GM12878 (cell line): Measurements from ENCODE around the gene FPR1. TPM values are rescaled to one million over a fixed set of nuclear protein-coding genes. Genes with fewer than 3 reads are reported as not detected.

Experiments used
- ATAC-seq: fragments of 200-7000 bp; cut with Tn5 transposase; 3 replicates; pipeline ENCODE4 v1.9.1; 2020; ENCODE audit warnings: mild to moderate bottlenecking, moderate library complexity
- BruUV-seq: library from RNA; stranded (reverse); fragments of 400-500 nt; replicated peaks from 2 replicates; lab custom pipeline; 2021; lab: Mats Ljungman, UMichigan
- CTCF ChIA-PET: fragments of 300-600 bp; sonication (Branson Sonifier 250); formaldehyde crosslinking; extraction: SDS; loops from one replicate; lab custom pipeline; 2021; ENCODE audit warnings: inconsistent platforms; lab: Yijun Ruan, JAX
- POLR2A ChIA-PET: fragments of 350-600 bp; formaldehyde crosslinking; extraction: SDS; loops from one replicate; lab custom pipeline; 2021; ENCODE audit warnings: inconsistent platforms; lab: Charles Lee
- RAD21 ChIA-PET: fragments of 300-600 bp; sonication (Branson Sonifier 250); formaldehyde crosslinking; loops from one replicate; lab custom pipeline; 2023; ENCODE audit warnings: antibody characterized with exemption; ENCODE audit not compliant: unreplicated experiment; lab: Charles Lee
- SMC1A ChIA-PET: fragments of 300-600 bp; sonication (Branson Sonifier 250); formaldehyde crosslinking; loops from one replicate; lab custom pipeline; 2023; ENCODE audit not compliant: unreplicated experiment, uncharacterized antibody; lab: Charles Lee
- DNase-seq: peaks from one replicate; pipeline ENCODE4 v3.0.0-alpha.2; 2011; ENCODE audit warnings: low read depth, low spot score
- FAIRE-seq: peaks from 3 replicates; lab custom pipeline; 2011; peaks lifted over from hg19 to GRCh38; lab: Jason Lieb, UNC
- H2AFZ ChIP-seq: 2 replicates; pipeline ENCODE4 v1.6.0; 2011; ENCODE audit warnings: low read depth, low read length, control low read depth; ENCODE audit not compliant: control insufficient read depth
- H3K27ac ChIP-seq: 2 replicates; pipeline ENCODE4 v1.5.1; 2011; ENCODE audit warnings: control low read depth; ENCODE audit not compliant: control insufficient read depth, insufficient read depth
- H3K27me3 ChIP-seq, 2 experiments: replicated peaks in 1 of 2; 2 replicates each; pipeline versions ENCODE4 v1.6.0 to v1.6.1; 2011; ENCODE audit warnings: low read length in 1 of 2; ENCODE audit not compliant: control insufficient read depth in 2 of 2, insufficient read depth in 2 of 2
- H3K36me3 ChIP-seq, 2 experiments: 2 replicates each; pipeline ENCODE4 v1.5.1; 2011; ENCODE audit warnings: low read length in 1 of 2; ENCODE audit not compliant: control insufficient read depth in 2 of 2, insufficient read depth in 2 of 2
- H3K4me1 ChIP-seq: 2 replicates; pipeline ENCODE4 v1.6.1; 2011; ENCODE audit warnings: mild to moderate bottlenecking, low read length, moderate library complexity, mixed read lengths; ENCODE audit not compliant: control insufficient read depth, insufficient read depth
- H3K4me2 ChIP-seq: 2 replicates; pipeline ENCODE4 v1.6.0; 2011; ENCODE audit warnings: control low read depth; ENCODE audit not compliant: control insufficient read depth, insufficient read depth
- H3K4me3 ChIP-seq: fragments of 200-600 bp; sonication (generic); 2 replicates; pipeline ENCODE4 v1.5.1; 2016
- H3K79me2 ChIP-seq: 2 replicates; pipeline ENCODE4 v1.6.0; 2011; ENCODE audit warnings: low read length; ENCODE audit not compliant: control insufficient read depth, insufficient read depth
- H3K9ac ChIP-seq: 2 replicates; pipeline ENCODE4 v1.8.0; 2011; ENCODE audit warnings: low read length, control low read depth, mixed read lengths; ENCODE audit not compliant: control insufficient read depth, insufficient read depth
- H3K9me3 ChIP-seq: replicated peaks from 3 replicates; pipeline ENCODE4 v1.5.1; 2011; ENCODE audit warnings: mild to moderate bottlenecking, low read length; ENCODE audit not compliant: control insufficient read depth, insufficient read depth
- H4K20me1 ChIP-seq: 2 replicates; pipeline ENCODE4 v1.6.0; 2011; ENCODE audit not compliant: control insufficient read depth, insufficient read depth
- BMI1 ChIP-seq: fragments of 450-650 bp; IDR thresholded peaks from 2 replicates; pipeline ENCODE4 v1.6.1; 2016; ENCODE audit warnings: mild to moderate bottlenecking, moderate library complexity, borderline replicate concordance
- CHD2 ChIP-seq: IDR thresholded peaks from 2 replicates; pipeline ENCODE4 v1.6.1; 2011; ENCODE audit warnings: low read depth, low read length, improper control_type of control experiment, borderline replicate concordance
- CHD4 ChIP-seq: fragments of 200-600 bp; sonication (generic); IDR thresholded peaks from 2 replicates; pipeline ENCODE4 v1.6.1; 2016; ENCODE audit warnings: mild to moderate bottlenecking
- CTCF ChIP-seq, 3 experiments: IDR thresholded peaks in 2 of 3; conservative IDR thresholded peaks in 1 of 3; 2 replicates each; pipeline ENCODE4 v1.5.1; 2011; ENCODE audit warnings: low read depth in 3 of 3, low read length in 3 of 3, mild to moderate bottlenecking in 3 of 3, control low read depth in 2 of 3, moderate library complexity in 2 of 3, inconsistent platforms in 1 of 3, mixed read lengths in 1 of 3; ENCODE audit not compliant: control insufficient read depth in 2 of 3, insufficient read depth in 1 of 3; ENCODE audit errors: extremely low read depth in 1 of 3
- HSF1 ChIP-seq: fragments of 150-350 bp; IDR thresholded peaks from 2 replicates; pipeline ENCODE4 v1.6.1; 2014; ENCODE audit warnings: mild to moderate bottlenecking, low read depth, low read length
- MYB ChIP-seq: fragments of 150-350 bp; IDR thresholded peaks from 2 replicates; pipeline ENCODE4 v1.6.1; 2014; ENCODE audit warnings: mild to moderate bottlenecking, low read depth, low read length, borderline replicate concordance
- NFIC ChIP-seq: IDR thresholded peaks from 2 replicates; pipeline ENCODE4 v1.6.1; 2012; ENCODE audit warnings: low read depth, mild to moderate bottlenecking, inconsistent platforms, low read length, moderate library complexity
- NR2C1 ChIP-seq: fragments of 450-650 bp; IDR thresholded peaks from 2 replicates; pipeline ENCODE4 v1.6.1; 2017; ENCODE audit warnings: antibody characterized with exemption, mild to moderate bottlenecking, moderate library complexity
- PAX8 ChIP-seq: fragments of 450-650 bp; IDR thresholded peaks from 2 replicates; pipeline ENCODE4 v1.6.1; 2017; ENCODE audit warnings: mild to moderate bottlenecking, moderate library complexity
- POLR2AphosphoS5 ChIP-seq: IDR thresholded peaks from 2 replicates; pipeline ENCODE4 v1.6.1; 2011; ENCODE audit warnings: mild to moderate bottlenecking, low read length, inconsistent platforms
- POU2F2 ChIP-seq: IDR thresholded peaks from 3 replicates; pipeline ENCODE4 v1.6.1; 2011; ENCODE audit warnings: low read depth, mild to moderate bottlenecking, low read length, borderline replicate concordance
- SIX5 ChIP-seq: IDR thresholded peaks from 2 replicates; pipeline ENCODE4 v1.6.1; 2011; ENCODE audit warnings: mild to moderate bottlenecking, low read depth, low read length, moderate library complexity; ENCODE audit not compliant: severe bottlenecking
- WGBS: methylation state at CpG from one replicate; pipeline ENCODE4 v1.1.6; 2016; ENCODE audit warnings: low lambda C conversion rate; ENCODE audit not compliant: insufficient replicate concordance, insufficient coverage; ENCODE audit errors: missing lambda C conversion rate; 5-methylcytosine and 5-hydroxymethylcytosine counted together
- in situ Hi-C: fragments of 300-500 bp; cut with MboI; formaldehyde crosslinking; loops from 9 replicates; pipeline ENCODE4 v1.14.3; 2018; ENCODE audit warnings: mixed read lengths
- intact Hi-C: fragments of 100-400 bp; cut with micrococcal nuclease; formaldehyde crosslinking; loops from one replicate; pipeline ENCODE4 v1.14.2; 2022; ENCODE audit not compliant: unreplicated experiment
- polyA plus RNA-seq, 11 experiments: library from polyadenylated mRNA; depleted of rRNA in 4 of 11; unstranded in 6 of 11; stranded (reverse) in 5 of 11; fragments of >200 nt; fragmentation: Nextera tagmentation in 4 of 11; fragmentation: Illumina TruSeq in 1 of 11; extraction: Ambion mirVana in 4 of 11; extraction: Trizol in 1 of 11; gene quantifications; 1 replicate in 1 of 11; 2 replicates in 10 of 11; pipeline versions ENCODE4 v1.2.1 to v1.2.3, GENCODE V29; 2011 to 2016; ENCODE audit warnings: inconsistent platforms in 2 of 11, missing spikeins in 2 of 11, low read depth in 1 of 11
- total RNA-seq, 4 experiments: library from RNA; depleted of rRNA in 3 of 4; stranded (reverse); fragments of >200 nt in 3 of 4; fragmentation: Illumina TruSeq in 1 of 4; extraction: Trizol in 1 of 4; gene quantifications; 2 replicates each; pipeline versions ENCODE4 v1.2.1 to v1.2.3, GENCODE V29; 2013 to 2021
- TF ChIP-seq, protein P1 (sequence below): fragments of 450-650 bp; IDR thresholded peaks from 2 replicates; pipeline ENCODE4 v1.6.1; 2017; ENCODE audit warnings: mild to moderate bottlenecking, moderate library complexity
- TF ChIP-seq, protein P2 (sequence below): IDR thresholded peaks from 2 replicates; pipeline ENCODE4 v1.6.1; 2012; ENCODE audit warnings: low read length, inconsistent platforms

FPR1 gene
- total and polyA plus RNA-seq, 10 of the 15 experiments (the other 5 are each of a cell fraction or from before 2014, with no cell fraction given) = not detected

DNA sequence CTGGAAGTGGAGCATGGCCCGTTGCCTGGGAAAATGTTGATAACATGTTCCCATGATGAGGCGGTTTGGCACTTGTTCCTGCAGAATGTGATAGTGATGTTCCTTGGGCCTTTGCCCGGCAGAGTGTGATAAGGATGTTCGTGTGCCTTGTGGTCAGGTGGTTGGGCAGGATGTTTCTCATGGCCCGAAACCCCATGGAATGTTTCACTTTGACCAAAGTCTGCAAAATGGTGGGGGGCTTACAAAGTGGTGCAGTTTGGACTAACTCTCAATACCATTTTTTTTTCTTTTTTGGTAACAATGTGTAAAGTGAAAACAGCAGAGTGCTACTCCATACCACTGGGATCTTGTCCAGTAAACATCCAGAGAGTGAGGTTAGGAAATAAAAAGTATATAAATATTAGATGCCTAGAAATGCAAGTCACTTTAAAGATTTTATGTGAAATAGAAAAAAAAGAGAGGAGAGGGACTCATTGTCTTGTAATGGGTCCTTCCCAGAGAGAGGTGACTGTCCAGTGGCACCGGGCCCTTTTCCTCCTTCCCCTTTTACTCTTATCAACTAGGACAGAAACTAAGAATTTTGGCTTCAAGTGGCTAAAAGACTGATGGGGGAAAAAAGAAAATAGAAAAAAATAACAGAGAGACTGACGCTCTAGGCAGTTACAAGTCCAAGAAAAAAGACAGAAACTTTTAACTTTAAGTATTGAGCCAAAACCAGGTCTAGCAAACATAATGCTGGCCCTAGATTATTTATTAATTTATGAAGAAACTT is 49.0 kb upstream of the FPR1 start:
- intact Hi-C loops = no loop called here
- ChIA-PET SMC1A (no interaction called here), RAD21 (no interaction called here), POLR2A (no interaction called here), CTCF (no interaction called here)
- Histone ChIP-seq H3K36me3 (no peaks in the 10 kb centered on the region), H2AFZ (no peak overlapping the region), H4K20me1 (no peaks in the 10 kb centered on the region), H3K4me2 (no peak overlapping the region), H3K27ac (no peak overlapping the region), H3K27me3 (no peaks in the 10 kb centered on the region), H3K9me3 (no peaks in the 10 kb centered on the region; the same call in 2 of the 3 replicates), H3K4me3 (no peak overlapping the region), H3K9ac (no peak overlapping the region), H3K79me2 (no peaks in the 10 kb centered on the region), H3K4me1 (no peaks in the 10 kb centered on the region)
- BruUV-seq = no TSS peak
- in situ Hi-C loops = no loop called here
- 43% methylated on average over 7 of the region's 7 CpGs for WGBS
- no peak for ATAC-seq
- no peak for FAIRE-seq
- no peak for DNase-seq
- no peak for TF ChIP-seq CHD2
- TF ChIP-seq, protein P1, sequence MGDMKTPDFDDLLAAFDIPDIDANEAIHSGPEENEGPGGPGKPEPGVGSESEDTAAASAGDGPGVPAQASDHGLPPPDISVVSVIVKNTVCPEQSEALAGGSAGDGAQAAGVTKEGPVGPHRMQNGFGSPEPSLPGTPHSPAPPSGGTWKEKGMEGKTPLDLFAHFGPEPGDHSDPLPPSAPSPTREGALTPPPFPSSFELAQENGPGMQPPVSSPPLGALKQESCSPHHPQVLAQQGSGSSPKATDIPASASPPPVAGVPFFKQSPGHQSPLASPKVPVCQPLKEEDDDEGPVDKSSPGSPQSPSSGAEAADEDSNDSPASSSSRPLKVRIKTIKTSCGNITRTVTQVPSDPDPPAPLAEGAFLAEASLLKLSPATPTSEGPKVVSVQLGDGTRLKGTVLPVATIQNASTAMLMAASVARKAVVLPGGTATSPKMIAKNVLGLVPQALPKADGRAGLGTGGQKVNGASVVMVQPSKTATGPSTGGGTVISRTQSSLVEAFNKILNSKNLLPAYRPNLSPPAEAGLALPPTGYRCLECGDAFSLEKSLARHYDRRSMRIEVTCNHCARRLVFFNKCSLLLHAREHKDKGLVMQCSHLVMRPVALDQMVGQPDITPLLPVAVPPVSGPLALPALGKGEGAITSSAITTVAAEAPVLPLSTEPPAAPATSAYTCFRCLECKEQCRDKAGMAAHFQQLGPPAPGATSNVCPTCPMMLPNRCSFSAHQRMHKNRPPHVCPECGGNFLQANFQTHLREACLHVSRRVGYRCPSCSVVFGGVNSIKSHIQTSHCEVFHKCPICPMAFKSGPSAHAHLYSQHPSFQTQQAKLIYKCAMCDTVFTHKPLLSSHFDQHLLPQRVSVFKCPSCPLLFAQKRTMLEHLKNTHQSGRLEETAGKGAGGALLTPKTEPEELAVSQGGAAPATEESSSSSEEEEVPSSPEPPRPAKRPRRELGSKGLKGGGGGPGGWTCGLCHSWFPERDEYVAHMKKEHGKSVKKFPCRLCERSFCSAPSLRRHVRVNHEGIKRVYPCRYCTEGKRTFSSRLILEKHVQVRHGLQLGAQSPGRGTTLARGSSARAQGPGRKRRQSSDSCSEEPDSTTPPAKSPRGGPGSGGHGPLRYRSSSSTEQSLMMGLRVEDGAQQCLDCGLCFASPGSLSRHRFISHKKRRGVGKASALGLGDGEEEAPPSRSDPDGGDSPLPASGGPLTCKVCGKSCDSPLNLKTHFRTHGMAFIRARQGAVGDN = no peak
- no peak for TF ChIP-seq SIX5
- no peak for TF ChIP-seq HSF1
- no peak for TF ChIP-seq CTCF (IDR thresholded peaks at IDR 0.05 in 2 of 3, conservative IDR thresholded peaks at IDR 0.05 in 1 of 3; ENCODE audit: control insufficient read depth in 2 of 3, extremely low read depth in 1 of 3, insufficient read depth in 1 of 3, low read depth in 3 of 3, low read length in 3 of 3)
- TF ChIP-seq, protein P2, sequence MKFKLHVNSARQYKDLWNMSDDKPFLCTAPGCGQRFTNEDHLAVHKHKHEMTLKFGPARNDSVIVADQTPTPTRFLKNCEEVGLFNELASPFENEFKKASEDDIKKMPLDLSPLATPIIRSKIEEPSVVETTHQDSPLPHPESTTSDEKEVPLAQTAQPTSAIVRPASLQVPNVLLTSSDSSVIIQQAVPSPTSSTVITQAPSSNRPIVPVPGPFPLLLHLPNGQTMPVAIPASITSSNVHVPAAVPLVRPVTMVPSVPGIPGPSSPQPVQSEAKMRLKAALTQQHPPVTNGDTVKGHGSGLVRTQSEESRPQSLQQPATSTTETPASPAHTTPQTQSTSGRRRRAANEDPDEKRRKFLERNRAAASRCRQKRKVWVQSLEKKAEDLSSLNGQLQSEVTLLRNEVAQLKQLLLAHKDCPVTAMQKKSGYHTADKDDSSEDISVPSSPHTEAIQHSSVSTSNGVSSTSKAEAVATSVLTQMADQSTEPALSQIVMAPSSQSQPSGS = no peak
- TF ChIP-seq NFIC = no peak
- TF ChIP-seq NR2C1 = no peak
- no peak for TF ChIP-seq POLR2AphosphoS5
- TF ChIP-seq POU2F2 = no peak
- no peak for TF ChIP-seq PAX8
- no peak for TF ChIP-seq BMI1
- TF ChIP-seq CHD4 = no peak
- no peak for TF ChIP-seq MYB
